ENCODE measurements around the gene RAD51D.

The RAD51D gene

GRCh38 chr17:35073183-35073790 lies 46.4 kb downstream of the RAD51D start:
- ATAC-seq, result no peak
- TF ChIP-seq SNAI2 (CRISPR knock-in tag; IDR thresholded peaks at IDR 0.05) (no peak), ZFP30 (CRISPR knock-in tag; IDR thresholded peaks at IDR 0.05) (no peak), ARNTL (CRISPR knock-in tag; IDR thresholded peaks at IDR 0.05; ENCODE audit: borderline replicate concordance, low read depth) (no peak), GLIS3 (CRISPR knock-in tag; IDR thresholded peaks at IDR 0.05) (no peak), ZNF565 (CRISPR knock-in tag; conservative IDR thresholded peaks at IDR 0.05; ENCODE audit: low read depth) (no peak), OSR1 (CRISPR knock-in tag; IDR thresholded peaks at IDR 0.05) (no peak), PPARA (CRISPR knock-in tag; IDR thresholded peaks at IDR 0.05; ENCODE audit: borderline replicate concordance) (no peak), TCF4 (CRISPR knock-in tag; IDR thresholded peaks at IDR 0.05; ENCODE audit: borderline replicate concordance) (no peak), ZC3H10 (CRISPR knock-in tag; IDR thresholded peaks at IDR 0.05) (no peak)
- TF ChIP-seq, protein P1, sequence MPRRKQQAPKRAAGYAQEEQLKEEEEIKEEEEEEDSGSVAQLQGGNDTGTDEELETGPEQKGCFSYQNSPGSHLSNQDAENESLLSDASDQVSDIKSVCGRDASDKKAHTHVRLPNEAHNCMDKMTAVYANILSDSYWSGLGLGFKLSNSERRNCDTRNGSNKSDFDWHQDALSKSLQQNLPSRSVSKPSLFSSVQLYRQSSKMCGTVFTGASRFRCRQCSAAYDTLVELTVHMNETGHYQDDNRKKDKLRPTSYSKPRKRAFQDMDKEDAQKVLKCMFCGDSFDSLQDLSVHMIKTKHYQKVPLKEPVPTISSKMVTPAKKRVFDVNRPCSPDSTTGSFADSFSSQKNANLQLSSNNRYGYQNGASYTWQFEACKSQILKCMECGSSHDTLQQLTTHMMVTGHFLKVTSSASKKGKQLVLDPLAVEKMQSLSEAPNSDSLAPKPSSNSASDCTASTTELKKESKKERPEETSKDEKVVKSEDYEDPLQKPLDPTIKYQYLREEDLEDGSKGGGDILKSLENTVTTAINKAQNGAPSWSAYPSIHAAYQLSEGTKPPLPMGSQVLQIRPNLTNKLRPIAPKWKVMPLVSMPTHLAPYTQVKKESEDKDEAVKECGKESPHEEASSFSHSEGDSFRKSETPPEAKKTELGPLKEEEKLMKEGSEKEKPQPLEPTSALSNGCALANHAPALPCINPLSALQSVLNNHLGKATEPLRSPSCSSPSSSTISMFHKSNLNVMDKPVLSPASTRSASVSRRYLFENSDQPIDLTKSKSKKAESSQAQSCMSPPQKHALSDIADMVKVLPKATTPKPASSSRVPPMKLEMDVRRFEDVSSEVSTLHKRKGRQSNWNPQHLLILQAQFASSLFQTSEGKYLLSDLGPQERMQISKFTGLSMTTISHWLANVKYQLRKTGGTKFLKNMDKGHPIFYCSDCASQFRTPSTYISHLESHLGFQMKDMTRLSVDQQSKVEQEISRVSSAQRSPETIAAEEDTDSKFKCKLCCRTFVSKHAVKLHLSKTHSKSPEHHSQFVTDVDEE (CRISPR knock-in tag; IDR thresholded peaks at IDR 0.05), result no peak

DNA sequence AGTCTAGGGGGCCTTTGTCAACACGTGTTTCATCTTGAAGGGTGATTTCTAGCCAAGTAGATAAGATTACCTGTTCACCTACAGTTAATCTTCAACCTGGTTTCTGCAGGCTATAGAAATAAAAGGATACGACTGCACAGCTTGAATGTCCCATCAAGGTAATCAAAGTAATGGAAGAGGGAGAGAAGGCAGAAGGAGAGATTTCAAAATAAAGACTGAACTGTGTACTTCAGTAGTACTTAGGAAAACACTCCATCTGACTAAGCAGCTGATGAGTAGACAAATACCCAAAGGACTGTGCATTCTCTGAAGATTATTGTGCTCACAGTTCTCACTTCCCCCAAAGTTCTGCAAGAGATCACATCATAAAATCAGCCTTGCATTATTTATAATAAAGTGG lies 50.3 kb downstream of the RAD51D start:
- no peak for ATAC-seq
- TF ChIP-seq RARB (CRISPR knock-in tag; IDR thresholded peaks at IDR 0.05) (no peak), OSR1 (CRISPR knock-in tag; IDR thresholded peaks at IDR 0.05) (no peak), ESRRG (CRISPR knock-in tag; IDR thresholded peaks at IDR 0.05) (no peak), TOX (CRISPR knock-in tag; IDR thresholded peaks at IDR 0.05; ENCODE audit: borderline replicate concordance) (no peak), ZFP30 (CRISPR knock-in tag; IDR thresholded peaks at IDR 0.05) (no peak), ISL1 (CRISPR knock-in tag; IDR thresholded peaks at IDR 0.05) (no peak), ARNTL (CRISPR knock-in tag; IDR thresholded peaks at IDR 0.05; ENCODE audit: borderline replicate concordance, low read depth) (no peak), ZNF70 (CRISPR knock-in tag; IDR thresholded peaks at IDR 0.05) (no peak), TCF4 (CRISPR knock-in tag; IDR thresholded peaks at IDR 0.05; ENCODE audit: borderline replicate concordance) (no peak), PATZ1 (CRISPR knock-in tag; IDR thresholded peaks at IDR 0.05; ENCODE audit: borderline replicate concordance) (no peak), CSDC2 (CRISPR knock-in tag; IDR thresholded peaks at IDR 0.05) (no peak), ZFP3 (CRISPR knock-in tag; IDR thresholded peaks at IDR 0.05) (no peak), GLIS3 (CRISPR knock-in tag; IDR thresholded peaks at IDR 0.05) (no peak), CREB5 (CRISPR knock-in tag; IDR thresholded peaks at IDR 0.05; ENCODE audit: low read depth) (no peak)
- TF ChIP-seq, protein P1 (CRISPR knock-in tag; IDR thresholded peaks at IDR 0.05), result no peak

DNA sequence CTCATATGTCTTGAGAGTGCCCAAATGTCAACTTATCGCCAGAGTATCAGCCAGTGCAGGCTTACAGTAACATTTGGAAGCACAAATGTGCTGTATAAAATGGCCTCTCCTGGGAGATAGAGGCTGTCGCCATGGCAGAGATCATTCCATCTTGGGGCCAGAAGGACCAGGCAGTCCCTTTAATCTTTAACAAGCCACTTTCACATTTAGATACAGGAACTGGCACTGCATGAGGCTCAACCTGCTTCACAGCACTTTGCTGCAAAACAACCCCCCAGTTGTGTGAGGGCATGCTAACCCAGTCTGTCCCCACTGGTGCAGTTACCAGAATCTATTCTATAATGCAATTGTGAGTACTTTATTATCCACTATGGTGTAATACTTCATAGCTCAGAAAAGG lies 51.4 kb downstream of the RAD51D start:
- ATAC-seq, result no peak
- no peak for TF ChIP-seq ZC3H10 (CRISPR knock-in tag; IDR thresholded peaks at IDR 0.05)

DNA sequence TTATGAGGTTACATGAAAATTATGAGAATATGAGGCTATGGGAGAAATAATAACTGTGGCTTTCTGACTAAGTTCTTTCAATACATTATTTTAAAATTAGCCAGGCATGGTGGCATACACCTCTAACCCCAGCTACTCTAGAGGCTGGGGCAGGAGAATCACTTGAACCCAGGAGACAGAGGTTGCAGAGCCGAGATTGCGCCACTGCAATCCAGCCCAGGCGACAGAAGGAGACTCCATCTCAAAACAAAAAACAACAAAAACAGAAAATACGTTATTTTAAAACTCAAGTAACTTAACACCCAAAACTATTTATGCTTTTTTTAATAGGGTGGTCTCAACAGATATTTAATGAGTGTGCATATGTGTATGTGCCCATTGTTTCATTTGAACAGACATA lies 53.8 kb downstream of the RAD51D start:
- ATAC-seq, result no peak
- TF ChIP-seq RARB (CRISPR knock-in tag; IDR thresholded peaks at IDR 0.05) (no peak), ZFP3 (CRISPR knock-in tag; IDR thresholded peaks at IDR 0.05) (no peak), PATZ1 (CRISPR knock-in tag; IDR thresholded peaks at IDR 0.05; ENCODE audit: borderline replicate concordance) (no peak), ZNF70 (CRISPR knock-in tag; IDR thresholded peaks at IDR 0.05) (no peak), ARNTL (CRISPR knock-in tag; IDR thresholded peaks at IDR 0.05; ENCODE audit: borderline replicate concordance, low read depth) (no peak)
- TF ChIP-seq, protein P1 (CRISPR knock-in tag; IDR thresholded peaks at IDR 0.05), result no peak
